H1 (cell line): Measurements from ENCODE around the gene C3orf62. TPM values are rescaled to one million over a fixed set of nuclear protein-coding genes. Genes with fewer than 3 reads are reported as not detected.

Experiments used
- CTCF ChIA-PET: fragments of 300-600 bp; sonication (Branson Sonifier 250); formaldehyde crosslinking; loops from one replicate; lab custom pipeline; 2021; ENCODE audit not compliant: partially characterized antibody; lab: Charles Lee
- POLR2A ChIA-PET: fragments of 300-600 bp; sonication (Branson Sonifier 250); formaldehyde crosslinking; loops from one replicate; lab custom pipeline; 2021; ENCODE audit warnings: inconsistent platforms; ENCODE audit not compliant: partially characterized antibody; lab: Charles Lee
- DNase-seq, 2 experiments: peaks; one replicate each; pipeline versions ENCODE4 v3.0.0 to v3.0.0-alpha.2; 2010 to 2022; ENCODE audit warnings: low spot score in 2 of 2, low read depth in 1 of 2, mixed read lengths in 1 of 2
- FAIRE-seq: peaks from 2 replicates; lab custom pipeline; 2011; peaks lifted over from hg19 to GRCh38; lab: Jason Lieb, UNC
- H2AFZ ChIP-seq: 2 replicates; pipeline ENCODE4 v1.8.1; 2012; ENCODE audit warnings: low read length, inconsistent platforms
- H2AK5ac ChIP-seq: 2 replicates; pipeline ENCODE4 v1.6.1; 2013; ENCODE audit warnings: low read depth, low read length
- H2BK120ac ChIP-seq: replicated peaks from 2 replicates; pipeline ENCODE3; 2013; ENCODE audit warnings: low read depth, low read length, inconsistent platforms
- H2BK12ac ChIP-seq: 2 replicates; pipeline ENCODE4 v1.6.1; 2013; ENCODE audit warnings: low read depth, low read length
- H2BK15ac ChIP-seq: 2 replicates; pipeline ENCODE4 v1.6.1; 2013; ENCODE audit warnings: low read length
- H2BK20ac ChIP-seq: 2 replicates; pipeline ENCODE4 v1.6.1; 2013; ENCODE audit warnings: low read length
- H2BK5ac ChIP-seq: 2 replicates; pipeline ENCODE4 v1.6.1; 2013; ENCODE audit warnings: low read depth, low read length
- H3K14ac ChIP-seq: 2 replicates; pipeline ENCODE4 v1.6.1; 2013; ENCODE audit warnings: inconsistent platforms; ENCODE audit not compliant: insufficient read length
- H3K18ac ChIP-seq: 2 replicates; pipeline ENCODE4 v1.6.1; 2013; ENCODE audit warnings: low read length; ENCODE audit errors: extremely low read depth
- H3K23ac ChIP-seq: 2 replicates; pipeline ENCODE4 v1.6.1; 2013; ENCODE audit warnings: inconsistent platforms; ENCODE audit not compliant: insufficient read length
- H3K23me2 ChIP-seq: 2 replicates; pipeline ENCODE4 v1.6.1; 2013; ENCODE audit warnings: low read depth, low read length
- H3K27ac ChIP-seq: 2 replicates; pipeline ENCODE4 v1.6.1; 2011; ENCODE audit warnings: low read depth, low read length, inconsistent platforms
- H3K27me3 ChIP-seq, 4 experiments: replicated peaks in 1 of 4; 1 replicate in 1 of 4; 2 replicates in 3 of 4; pipeline versions ENCODE4 v1.6.1 to v1.8.1; 2011 to 2013; ENCODE audit warnings: low read length in 3 of 4, mild to moderate bottlenecking in 3 of 4, inconsistent platforms in 2 of 4, mixed read lengths in 2 of 4, moderate library complexity in 1 of 4; ENCODE audit not compliant: control insufficient read depth in 3 of 4, insufficient read depth in 3 of 4; ENCODE audit errors: extremely low read depth in 1 of 4
- H3K36me3 ChIP-seq, 4 experiments: 2 replicates each; pipeline versions ENCODE4 v1.6.1 to v1.8.1; 2011 to 2013; ENCODE audit warnings: mild to moderate bottlenecking in 4 of 4, low read length in 3 of 4, moderate library complexity in 2 of 4, control low read depth in 1 of 4, inconsistent platforms in 1 of 4; ENCODE audit not compliant: insufficient read depth in 4 of 4, control insufficient read depth in 2 of 4
- H3K4ac ChIP-seq: replicated peaks from 2 replicates; pipeline ENCODE3; 2013; ENCODE audit warnings: low read length, low read depth, mixed read lengths, inconsistent platforms; ENCODE audit not compliant: insufficient read length
- H3K4me1 ChIP-seq, 4 experiments: replicated peaks in 1 of 4; 1 replicate in 1 of 4; 2 replicates in 3 of 4; pipeline versions ENCODE4 v1.6.1 to v1.8.1; 2011 to 2013; ENCODE audit warnings: low read length in 3 of 4, inconsistent platforms in 2 of 4, mixed read lengths in 1 of 4; ENCODE audit not compliant: insufficient read depth in 4 of 4, control insufficient read depth in 3 of 4
- H3K4me2 ChIP-seq, 2 experiments: 2 replicates each; pipeline versions ENCODE4 v1.6.1 to v1.8.1; 2011 to 2013; ENCODE audit warnings: low read depth in 2 of 2, low read length in 2 of 2, control low read depth in 1 of 2, inconsistent platforms in 1 of 2, mild to moderate bottlenecking in 1 of 2; ENCODE audit not compliant: insufficient read depth in 1 of 2
- H3K4me3 ChIP-seq, 4 experiments: fragments of 200-600, 300-600 bp in 1 of 4; sonication (generic), shearing (Covaris generic), sonication (Bioruptor Twin) in 1 of 4; 2 replicates each; pipeline versions ENCODE4 v1.5.1 to v1.8.1; 2011 to 2016; ENCODE audit warnings: low read length in 4 of 4, low read depth in 3 of 4, control low read depth in 2 of 4, inconsistent platforms in 2 of 4, mild to moderate bottlenecking in 2 of 4, mixed read lengths in 1 of 4, moderate library complexity in 1 of 4; ENCODE audit not compliant: insufficient read depth in 2 of 4; ENCODE audit errors: extremely low read depth in 1 of 4
- H3K56ac ChIP-seq: replicated peaks from 2 replicates; pipeline ENCODE3; 2013; ENCODE audit warnings: low read depth, mild to moderate bottlenecking, mixed read lengths, low read length, inconsistent platforms; ENCODE audit not compliant: insufficient read length
- H3K79me1 ChIP-seq: 2 replicates; pipeline ENCODE4 v1.6.1; 2013; ENCODE audit warnings: low read depth, low read length, control low read depth
- H3K79me2 ChIP-seq, 2 experiments: 2 replicates each; pipeline versions ENCODE4 v1.6.1 to v1.8.1; 2012 to 2013; ENCODE audit warnings: low read length in 2 of 2, mild to moderate bottlenecking in 2 of 2, inconsistent platforms in 1 of 2; ENCODE audit not compliant: insufficient read depth in 2 of 2, control insufficient read depth in 1 of 2
- H3K9ac ChIP-seq, 4 experiments: replicated peaks in 1 of 4; 1 replicate in 1 of 4; 2 replicates in 3 of 4; pipeline versions ENCODE4 v1.6.1 to v1.8.1; 2011 to 2013; ENCODE audit warnings: low read depth in 3 of 4, low read length in 3 of 4, control low read depth in 2 of 4, mild to moderate bottlenecking in 2 of 4, moderate library complexity in 2 of 4, inconsistent platforms in 1 of 4; ENCODE audit errors: extremely low read depth in 1 of 4
- H3K9me3 ChIP-seq, 2 experiments: 2 replicates each; pipeline versions ENCODE4 v1.6.1 to v1.8.1; 2012 to 2013; ENCODE audit warnings: mild to moderate bottlenecking in 2 of 2, moderate library complexity in 2 of 2, control low read depth in 1 of 2, inconsistent platforms in 1 of 2, low read depth in 1 of 2, low read length in 1 of 2, mixed read lengths in 1 of 2; ENCODE audit not compliant: insufficient read depth in 2 of 2
- H4K20me1 ChIP-seq, 2 experiments: replicated peaks in 1 of 2; 2 replicates each; pipeline versions ENCODE3 to v1.8.1; 2011 to 2013; ENCODE audit warnings: inconsistent platforms in 2 of 2, low read length in 2 of 2, mild to moderate bottlenecking in 1 of 2; ENCODE audit not compliant: insufficient read depth in 2 of 2, control insufficient read depth in 1 of 2
- H4K5ac ChIP-seq: 2 replicates; pipeline ENCODE4 v1.6.1; 2013; ENCODE audit warnings: low read length, low read depth, mixed read lengths, inconsistent platforms; ENCODE audit not compliant: insufficient read length
- H4K8ac ChIP-seq: 2 replicates; pipeline ENCODE4 v1.8.0; 2013; ENCODE audit warnings: mild to moderate bottlenecking, moderate library complexity, low read length, inconsistent platforms; ENCODE audit not compliant: insufficient read depth; ENCODE audit errors: extremely low read depth
- H4K91ac ChIP-seq: replicated peaks from 2 replicates; pipeline ENCODE3; 2013; ENCODE audit warnings: low read length, mixed read lengths, inconsistent platforms; ENCODE audit not compliant: insufficient read length
- BCL11A ChIP-seq, 2 experiments: IDR thresholded peaks; one replicate each; pipeline ENCODE4 v1.6.1; 2011; ENCODE audit warnings: low read depth in 2 of 2, low read length in 2 of 2, mild to moderate bottlenecking in 2 of 2
- CBX8 ChIP-seq: fragments of 300-800, 300-1000 bp; sonication (generic); IDR thresholded peaks from 2 replicates; pipeline ENCODE4 v1.7.1; 2016; ENCODE audit warnings: low read depth, low read length, borderline replicate concordance
- CEBPB ChIP-seq: IDR thresholded peaks from 2 replicates; pipeline ENCODE4 v1.6.1; 2012; ENCODE audit warnings: low read depth, low read length
- GABPA ChIP-seq: IDR thresholded peaks from 2 replicates; pipeline ENCODE4 v1.6.1; 2011; ENCODE audit warnings: mild to moderate bottlenecking, low read length, moderate library complexity, borderline replicate concordance; ENCODE audit not compliant: insufficient read depth
- GTF2F1 ChIP-seq: IDR thresholded peaks from 2 replicates; pipeline ENCODE4 v1.6.1; 2012; ENCODE audit warnings: low read depth, low read length, improper control_type of control experiment, borderline replicate concordance
- HDAC2 ChIP-seq, 2 experiments: fragments of 300-600 bp in 1 of 2; sonication (generic) in 1 of 2; IDR thresholded peaks; 2 replicates each; pipeline ENCODE4 v1.6.1; 2011 to 2012; ENCODE audit warnings: low read depth in 2 of 2, low read length in 2 of 2, mild to moderate bottlenecking in 2 of 2, moderate library complexity in 2 of 2, borderline replicate concordance in 1 of 2, inconsistent platforms in 1 of 2
- HDAC6 ChIP-seq: IDR thresholded peaks from one replicate; pipeline ENCODE4 v1.7.1; 2012; ENCODE audit warnings: low read depth, mild to moderate bottlenecking, inconsistent platforms, low read length, moderate library complexity
- JUN ChIP-seq: IDR thresholded peaks from 2 replicates; pipeline ENCODE4 v1.6.1; 2011; ENCODE audit warnings: low read depth, mild to moderate bottlenecking, improper control_type of control experiment, low read length
- POLR2A ChIP-seq, 2 experiments: IDR thresholded peaks; 1 replicate in 1 of 2; 2 replicates in 1 of 2; pipeline ENCODE4 v1.6.1; 2011; ENCODE audit warnings: low read depth in 2 of 2, low read length in 2 of 2, mild to moderate bottlenecking in 2 of 2; ENCODE audit errors: control extremely low read depth in 1 of 2
- RAD21 ChIP-seq, 2 experiments: IDR thresholded peaks in 1 of 2; conservative IDR thresholded peaks in 1 of 2; 2 replicates each; pipeline ENCODE4 v1.6.1; 2011; ENCODE audit warnings: low read depth in 2 of 2, low read length in 2 of 2, improper control_type of control experiment in 1 of 2, inconsistent platforms in 1 of 2, mild to moderate bottlenecking in 1 of 2, moderate library complexity in 1 of 2
- RXRA ChIP-seq: IDR thresholded peaks from 2 replicates; pipeline ENCODE4 v1.6.1; 2011; ENCODE audit warnings: low read depth, mild to moderate bottlenecking, low read length, moderate library complexity; ENCODE audit not compliant: insufficient read depth
- SIRT6 ChIP-seq: IDR thresholded peaks from one replicate; pipeline ENCODE4 v1.7.1; 2012; ENCODE audit warnings: low read length, inconsistent platforms
- SRF ChIP-seq: IDR thresholded peaks from 2 replicates; pipeline ENCODE4 v1.6.1; 2011; ENCODE audit warnings: mild to moderate bottlenecking, low read depth, low read length, moderate library complexity
- TCF12 ChIP-seq: IDR thresholded peaks from 2 replicates; pipeline ENCODE4 v1.6.1; 2011; ENCODE audit warnings: low read depth, mild to moderate bottlenecking, low read length
- TEAD4 ChIP-seq: IDR thresholded peaks from 2 replicates; pipeline ENCODE4 v1.6.1; 2012; ENCODE audit warnings: low read depth, low read length, inconsistent platforms, mixed read lengths
- WGBS, 2 experiments: shearing (Covaris generic) in 1 of 2; methylation state at CpG; one replicate each; pipeline versions ENCODE4 v1.1.6 to v1.1.7; 2013 to 2015; ENCODE audit warnings: low lambda C conversion rate in 2 of 2, mixed read lengths in 2 of 2, inconsistent platforms in 1 of 2, low coverage in 1 of 2, missing lambda C conversion rate in 1 of 2; ENCODE audit not compliant: insufficient replicate concordance in 2 of 2, insufficient coverage in 1 of 2, insufficient read length in 1 of 2; ENCODE audit errors: extremely low coverage in 1 of 2, missing lambda C conversion rate in 1 of 2; 5-methylcytosine and 5-hydroxymethylcytosine counted together
- polyA plus RNA-seq, 7 experiments: library from polyadenylated mRNA; depleted of rRNA in 3 of 7; stranded (reverse) in 5 of 7; unstranded in 2 of 7; fragments of >200 nt in 5 of 7; fragments of 200-250 nt in 2 of 7; gene quantifications; 1 replicate in 5 of 7; 2 replicates in 1 of 7; 4 replicates in 1 of 7; pipeline versions ENCODE4 v1.2.1 to v1.2.3, GENCODE V29; 2011 to 2013; ENCODE audit warnings: missing spikeins in 2 of 7, mixed read lengths in 2 of 7
- total RNA-seq: library from RNA; stranded (reverse); fragmentation: NEBNext Ultra II Directional; extraction: Animal tissue kit (Norgen Biotek cat#: 25700); gene quantifications from 2 replicates; pipeline ENCODE4 v1.2.1, GENCODE V29; 2021

C3orf62 gene
- total and polyA plus RNA-seq, 2 of the 8 experiments (the other 6 are each of a cell fraction or from before 2014, with no cell fraction given) = 1.1 to 3.0 TPM

DNA sequence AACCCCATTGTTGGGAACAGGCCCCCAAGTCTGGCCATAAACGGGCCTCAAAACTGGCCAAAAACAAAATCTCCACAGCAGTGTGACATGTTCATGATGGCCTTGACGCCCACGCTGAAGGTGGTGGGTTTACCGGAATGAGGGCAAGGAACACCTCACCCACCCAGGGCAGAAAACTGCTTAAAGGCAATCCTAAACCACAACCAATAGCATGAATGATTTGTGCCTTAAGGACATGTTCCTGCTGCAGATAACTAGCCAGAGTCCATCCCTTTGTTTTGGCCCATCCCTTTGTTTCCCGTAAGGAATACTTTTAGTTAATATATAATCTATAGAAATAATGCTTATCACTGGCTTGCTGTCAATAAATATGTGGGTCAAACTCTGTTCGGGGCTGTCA, 57.9 kb downstream of the C3orf62 start:
- Histone ChIP-seq H3K36me3 (no peaks in the 10 kb centered on the region), H4K91ac (no peak overlapping the region), H2AK5ac (no peak overlapping the region), H3K79me1 (no peaks in the 10 kb centered on the region), H3K9ac (no peak overlapping the region), H3K18ac (no peak overlapping the region), H3K4ac (no peak overlapping the region), H2BK20ac (no peak overlapping the region), H2BK5ac (no peak overlapping the region), H3K4me1 (no peaks in the 10 kb centered on the region), H4K8ac (no peak overlapping the region), H3K4me3 (no peak overlapping the region), H3K27ac (no peak overlapping the region), H4K5ac (no peak overlapping the region), H2AFZ (no peak overlapping the region), H2BK120ac (no peak overlapping the region), H3K4me2 (no peak overlapping the region), H2BK12ac (no peak overlapping the region), H3K79me2 (no peaks in the 10 kb centered on the region), H3K56ac (no peak overlapping the region), H3K14ac (no peak overlapping the region), H2BK15ac (no peak overlapping the region), H3K23me2 (no peaks in the 10 kb centered on the region), H3K9me3 (peaks cover 12 to 13% of the 10 kb centered on the region in 2 experiments; a peak in 3 of 4 replicates), H4K20me1 (no peaks in the 10 kb centered on the region), H3K23ac (no peak overlapping the region), H3K27me3 (no peaks in the 10 kb centered on the region)
- FAIRE-seq (no peak), DNase-seq (no peak)
- POLR2A ChIA-PET = interaction anchor here (0.5 kb wide), 1 partner anchor 448 kb away, joined by 3 read pairs; no protein-coding TSS in a partner anchor
- CTCF ChIA-PET = no interaction called here
- WGBS, 2 experiments = 94% methylated on average over 6 of the region's 6 CpGs; no CpG with 5 or more reads in 1 of the 2 experiments
- TF ChIP-seq SIRT6 (no peak), RAD21 (IDR thresholded peaks at IDR 0.05 in 1 of 2, conservative IDR thresholded peaks at IDR 0.05 in 1 of 2; ENCODE audit: low read depth in 2 of 2, low read length in 2 of 2) (no peak), POLR2A (IDR thresholded peaks at IDR 0.05; ENCODE audit: control extremely low read depth in 1 of 2, low read depth in 2 of 2, low read length in 2 of 2) (no peak), HDAC2 (IDR thresholded peaks at IDR 0.05; ENCODE audit: borderline replicate concordance in 1 of 2, low read depth in 2 of 2, low read length in 2 of 2) (no peak), JUN (no peak), BCL11A (IDR thresholded peaks at IDR 0.05; ENCODE audit: low read depth in 2 of 2, low read length in 2 of 2) (no peak), RXRA (no peak), SRF (no peak), CBX8 (no peak), HDAC6 (no peak), GTF2F1 (no peak), TEAD4 (no peak), TCF12 (no peak), CEBPB (no peak), GABPA (no peak)
